AG04449 (cell line): ENCODE data around the gene KLHDC7A.

Experiments
- CTCF ChIA-PET: fragments of 350-600 bp; formaldehyde crosslinking; extraction: SDS; loops from one replicate; lab custom pipeline; 2021; ENCODE audit warnings: antibody characterized with exemption; lab: Yijun Ruan, JAX
- POLR2A ChIA-PET: fragments of 400-600, 350-600 bp; formaldehyde crosslinking; extraction: SDS; loops from one replicate; lab custom pipeline; 2020; ENCODE audit warnings: antibody characterized with exemption, inconsistent platforms; lab: Yijun Ruan, JAX
- DNase-seq: peaks from one replicate; pipeline ENCODE4 v3.0.0-alpha.2; 2010; ENCODE audit warnings: low read depth, low spot score
- H3K4me3 ChIP-seq: 2 replicates; pipeline ENCODE4 v1.5.1; 2011; ENCODE audit warnings: low read depth, mild to moderate bottlenecking, control low read depth, low read length
- CTCF ChIP-seq: IDR thresholded peaks from one replicate; pipeline ENCODE4 v1.5.1; 2011; ENCODE audit warnings: mild to moderate bottlenecking, moderate library complexity, low read length, control low read depth, inconsistent platforms; ENCODE audit not compliant: insufficient read depth; ENCODE audit errors: missing control alignments

The KLHDC7A gene

GRCh38 chr1:18532390-18533170, 51.9 kb downstream of the KLHDC7A start:
- no peak for TF ChIP-seq CTCF
- CTCF ChIA-PET = no interaction called here
- no peak overlapping the region for H3K4me3 ChIP-seq
- POLR2A ChIA-PET = no interaction called here
- DNase-seq = no peak

GRCh38 chr1:18533259-18533658, 52.5 kb downstream of the KLHDC7A start:
- no peak overlapping the region for H3K4me3 ChIP-seq
- no peak for TF ChIP-seq CTCF
- ChIA-PET POLR2A (no interaction called here), CTCF (no interaction called here)
- DNase-seq = no peak

- no peak for DNase-seq
- no peak overlapping the region for H3K4me3 ChIP-seq
- ChIA-PET CTCF (no interaction called here), POLR2A (no interaction called here)
- TF ChIP-seq CTCF = no peak
Observed at GRCh38 chr1:18534810-18535205, 54.1 kb downstream of the KLHDC7A start.
